IMR-90 (cell line): Measurements from ENCODE around the gene CDRT4. TPM values are rescaled to one million over a fixed set of nuclear protein-coding genes. Genes with fewer than 3 reads are reported as not detected.

Source experiments
- ATAC-seq: fragments of 200-7000 bp; cut with Tn5 transposase; 2 replicates; pipeline ENCODE4 v1.9.1; 2020; ENCODE audit warnings: low read depth, mild to moderate bottlenecking, moderate library complexity
- BruUV-seq: library from RNA; stranded (reverse); fragments of 400-500 nt; replicated peaks from 2 replicates; lab custom pipeline; 2021; lab: Mats Ljungman, UMichigan
- CTCF ChIA-PET: fragments of 300-600 bp; formaldehyde crosslinking; extraction: SDS; loops from one replicate; lab custom pipeline; 2021; ENCODE audit warnings: antibody characterized with exemption; lab: Yijun Ruan, JAX
- POLR2A ChIA-PET: fragments of 300-600 bp; sonication (Branson Sonifier 250); formaldehyde crosslinking; loops from one replicate; lab custom pipeline; 2022; ENCODE audit warnings: antibody characterized with exemption; ENCODE audit not compliant: unreplicated experiment; lab: Charles Lee
- DNase-seq: peaks from one replicate; pipeline ENCODE4 v3.0.0; 2013
- H2AFZ ChIP-seq: replicated peaks from 2 replicates; pipeline ENCODE3; 2013; ENCODE audit warnings: low read length, mild to moderate bottlenecking; ENCODE audit not compliant: poor library complexity
- H2AK5ac ChIP-seq: 2 replicates; pipeline ENCODE4 v1.6.1; 2013; ENCODE audit warnings: low read depth, low read length, inconsistent platforms
- H2AK9ac ChIP-seq: replicated peaks from 2 replicates; pipeline ENCODE3; 2013; ENCODE audit warnings: mild to moderate bottlenecking, low read depth, low read length, moderate library complexity; ENCODE audit not compliant: poor library complexity
- H2BK120ac ChIP-seq: 2 replicates; pipeline ENCODE4 v1.6.1; 2013; ENCODE audit warnings: low read depth, low read length, inconsistent platforms
- H2BK15ac ChIP-seq: 3 replicates; pipeline ENCODE4 v1.6.1; 2013; ENCODE audit warnings: low read depth, low read length, inconsistent platforms
- H2BK20ac ChIP-seq: 2 replicates; pipeline ENCODE4 v1.6.1; 2013; ENCODE audit warnings: low read depth, mild to moderate bottlenecking, inconsistent platforms, low read length, moderate library complexity
- H2BK5ac ChIP-seq: 2 replicates; pipeline ENCODE4 v1.6.1; 2013; ENCODE audit warnings: mild to moderate bottlenecking, low read depth, low read length, inconsistent platforms; ENCODE audit not compliant: poor library complexity, severe bottlenecking
- H3K14ac ChIP-seq: replicated peaks from 2 replicates; pipeline ENCODE4 v1.6.1; 2013; ENCODE audit warnings: low read depth, low read length, inconsistent platforms
- H3K18ac ChIP-seq: 2 replicates; pipeline ENCODE4 v1.6.1; 2013; ENCODE audit warnings: low read depth, low read length, control low read depth
- H3K23ac ChIP-seq: 2 replicates; pipeline ENCODE4 v1.6.1; 2013; ENCODE audit warnings: low read depth, low read length, inconsistent platforms
- H3K27ac ChIP-seq: 2 replicates; pipeline ENCODE4 v1.5.1; 2013; ENCODE audit warnings: mild to moderate bottlenecking, control low read depth, low read length; ENCODE audit not compliant: insufficient read depth
- H3K27me3 ChIP-seq: 2 replicates; pipeline ENCODE4 v1.6.1; 2013; ENCODE audit warnings: low read length; ENCODE audit not compliant: control insufficient read depth, insufficient read depth
- H3K36me3 ChIP-seq: 2 replicates; pipeline ENCODE4 v1.6.1; 2013; ENCODE audit warnings: low read length, mixed read lengths; ENCODE audit not compliant: control insufficient read depth, insufficient read depth
- H3K4ac ChIP-seq: 2 replicates; pipeline ENCODE4 v1.6.1; 2013; ENCODE audit warnings: low read depth, low read length, inconsistent platforms
- H3K4me1 ChIP-seq: 2 replicates; pipeline ENCODE4 v1.6.1; 2013; ENCODE audit warnings: low read length, mixed read lengths; ENCODE audit not compliant: control insufficient read depth, insufficient read depth
- H3K4me2 ChIP-seq: 2 replicates; pipeline ENCODE4 v1.6.1; 2013; ENCODE audit warnings: low read depth, mild to moderate bottlenecking, control low read depth, low read length, moderate library complexity
- H3K4me3 ChIP-seq: 2 replicates; pipeline ENCODE4 v1.5.1; 2013; ENCODE audit warnings: low read depth, mild to moderate bottlenecking, control low read depth, low read length, moderate library complexity; ENCODE audit not compliant: insufficient read depth
- H3K56ac ChIP-seq: 2 replicates; pipeline ENCODE4 v1.6.1; 2013; ENCODE audit warnings: low read length, inconsistent platforms; ENCODE audit not compliant: insufficient read depth; ENCODE audit errors: extremely low read depth
- H3K79me1 ChIP-seq, 2 experiments: 2 replicates each; pipeline ENCODE4 v1.6.1; 2013; ENCODE audit warnings: low read length in 2 of 2, inconsistent platforms in 1 of 2, low read depth in 1 of 2
- H3K9ac ChIP-seq: 2 replicates; pipeline ENCODE4 v1.6.1; 2013; ENCODE audit warnings: low read depth, low read length, control low read depth
- H3K9me1 ChIP-seq: 2 replicates; pipeline ENCODE4 v1.6.1; 2013; ENCODE audit warnings: low read length, inconsistent platforms; ENCODE audit not compliant: insufficient read depth
- H3K9me3 ChIP-seq: 2 replicates; pipeline ENCODE4 v1.6.1; 2013; ENCODE audit warnings: low read length; ENCODE audit not compliant: control insufficient read depth, insufficient read depth
- H4K20me1 ChIP-seq: 2 replicates; pipeline ENCODE4 v1.6.1; 2013; ENCODE audit warnings: low read length, inconsistent platforms; ENCODE audit not compliant: insufficient read depth
- H4K5ac ChIP-seq: 2 replicates; pipeline ENCODE4 v1.6.1; 2013; ENCODE audit warnings: mild to moderate bottlenecking, low read depth, low read length, control low read depth
- H4K8ac ChIP-seq, 2 experiments: 2 replicates each; pipeline ENCODE4 v1.6.1; 2013; ENCODE audit warnings: low read depth in 2 of 2, low read length in 2 of 2, control low read depth in 1 of 2, inconsistent platforms in 1 of 2
- H4K91ac ChIP-seq: 2 replicates; pipeline ENCODE4 v1.6.1; 2013; ENCODE audit warnings: low read depth, low read length, inconsistent platforms; ENCODE audit not compliant: insufficient read depth
- BHLHE40 ChIP-seq: fragments of 150-350 bp; IDR thresholded peaks from 2 replicates; pipeline ENCODE4 v1.6.1; 2016; ENCODE audit warnings: mild to moderate bottlenecking, low read depth, low read length
- CEBPB ChIP-seq: IDR thresholded peaks from 2 replicates; pipeline ENCODE4 v1.6.1; 2012; ENCODE audit warnings: low read depth, low read length, improper control_type of control experiment
- CHD1 ChIP-seq: IDR thresholded peaks from 2 replicates; pipeline ENCODE4 v1.6.1; 2012; ENCODE audit warnings: low read depth, low read length, improper control_type of control experiment
- FOS ChIP-seq: fragments of 150-350 bp; IDR thresholded peaks from 2 replicates; pipeline ENCODE4 v1.6.1; 2016; ENCODE audit warnings: low read depth, low read length
- MAFK ChIP-seq: IDR thresholded peaks from 2 replicates; pipeline ENCODE4 v1.6.1; 2012; ENCODE audit warnings: low read depth, low read length, improper control_type of control experiment
- MAZ ChIP-seq: IDR thresholded peaks from 2 replicates; pipeline ENCODE4 v1.6.1; 2012; ENCODE audit warnings: low read depth, mild to moderate bottlenecking, low read length, improper control_type of control experiment, moderate library complexity, borderline replicate concordance
- MXI1 ChIP-seq: IDR thresholded peaks from 2 replicates; pipeline ENCODE4 v1.6.1; 2012; ENCODE audit warnings: low read depth, mild to moderate bottlenecking, low read length, moderate library complexity, borderline replicate concordance
- NFE2L2 ChIP-seq: fragments of 150-350 bp; IDR thresholded peaks from 2 replicates; pipeline ENCODE4 v1.6.1; 2016; ENCODE audit warnings: low read depth, mild to moderate bottlenecking, low read length
- POLR2A ChIP-seq: IDR thresholded peaks from 2 replicates; pipeline ENCODE4 v1.6.1; 2012; ENCODE audit warnings: mild to moderate bottlenecking, low read depth, low read length
- RAD21 ChIP-seq: IDR thresholded peaks from 2 replicates; pipeline ENCODE4 v1.6.1; 2012; ENCODE audit warnings: low read length, improper control_type of control experiment
- RCOR1 ChIP-seq: IDR thresholded peaks from 2 replicates; pipeline ENCODE4 v1.6.1; 2012; ENCODE audit warnings: mild to moderate bottlenecking, low read length, improper control_type of control experiment; ENCODE audit not compliant: insufficient replicate concordance
- RFX5 ChIP-seq: IDR thresholded peaks from 2 replicates; pipeline ENCODE4 v1.8.0; 2012; ENCODE audit warnings: low read depth, mild to moderate bottlenecking, low read length, moderate library complexity
- SMC3 ChIP-seq: fragments of 150-350 bp; IDR thresholded peaks from 2 replicates; pipeline ENCODE4 v1.6.1; 2016; ENCODE audit warnings: low read depth, mild to moderate bottlenecking, antibody characterized with exemption, low read length, moderate library complexity
- WGBS, 2 experiments: methylation state at CpG; one replicate each; pipeline versions ENCODE4 v1.1.5 to v1.1.7; 2013; ENCODE audit warnings: missing lambda C conversion rate in 2 of 2; ENCODE audit not compliant: insufficient read length in 1 of 2; ENCODE audit errors: extremely low coverage in 2 of 2; 5-methylcytosine and 5-hydroxymethylcytosine counted together
- dilution Hi-C: fragments of 300-500 bp; cut with HindIII; formaldehyde crosslinking; loops from one replicate; pipeline ENCODE4 v1.14.3; 2018; ENCODE audit warnings: low sequenced_read_pairs; ENCODE audit not compliant: unreplicated experiment
- in situ Hi-C: fragments of 300-500 bp; cut with MboI; formaldehyde crosslinking; loops from 3 replicates; pipeline ENCODE4 v1.14.3; 2019; ENCODE audit warnings: low sequenced_read_pairs, inconsistent platforms, mixed read lengths
- intact Hi-C: fragments of 100-400 bp; cut with micrococcal nuclease; formaldehyde crosslinking; loops from 2 replicates; pipeline ENCODE4 v1.10.0; 2022
- polyA plus RNA-seq, 3 experiments: library from polyadenylated mRNA; depleted of rRNA; stranded (reverse); fragments of >200 nt; gene quantifications; 2 replicates each; pipeline ENCODE4 v1.2.3, GENCODE V29; 2012; ENCODE audit warnings: low replicate concordance in 1 of 3
- total RNA-seq: library from RNA; depleted of rRNA; stranded (reverse); fragments of >200 nt; gene quantifications from 2 replicates; pipeline ENCODE4 v1.2.3, GENCODE V29; 2012
- TF ChIP-seq, protein P1 (sequence below): conservative IDR thresholded peaks from 2 replicates; pipeline ENCODE4 v1.5.1; 2012; ENCODE audit warnings: mild to moderate bottlenecking, low read depth, low read length, improper control_type of control experiment
- TF ChIP-seq, protein P2 (sequence below): fragments of 150-350 bp; IDR thresholded peaks from 2 replicates; pipeline ENCODE4 v1.6.1; 2016; ENCODE audit warnings: low read depth, mild to moderate bottlenecking, low read length, moderate library complexity, borderline replicate concordance
- TF ChIP-seq, protein P3 (sequence below): fragments of 150-350 bp; IDR thresholded peaks from 2 replicates; pipeline ENCODE4 v1.6.1; 2017; ENCODE audit warnings: mild to moderate bottlenecking, antibody characterized with exemption, low read length, low read depth

Gene CDRT4
- total and polyA plus RNA-seq, 2 of the 4 experiments (the other 2 are of a cell fraction), result 0.90 to 3.7 TPM

DNA sequence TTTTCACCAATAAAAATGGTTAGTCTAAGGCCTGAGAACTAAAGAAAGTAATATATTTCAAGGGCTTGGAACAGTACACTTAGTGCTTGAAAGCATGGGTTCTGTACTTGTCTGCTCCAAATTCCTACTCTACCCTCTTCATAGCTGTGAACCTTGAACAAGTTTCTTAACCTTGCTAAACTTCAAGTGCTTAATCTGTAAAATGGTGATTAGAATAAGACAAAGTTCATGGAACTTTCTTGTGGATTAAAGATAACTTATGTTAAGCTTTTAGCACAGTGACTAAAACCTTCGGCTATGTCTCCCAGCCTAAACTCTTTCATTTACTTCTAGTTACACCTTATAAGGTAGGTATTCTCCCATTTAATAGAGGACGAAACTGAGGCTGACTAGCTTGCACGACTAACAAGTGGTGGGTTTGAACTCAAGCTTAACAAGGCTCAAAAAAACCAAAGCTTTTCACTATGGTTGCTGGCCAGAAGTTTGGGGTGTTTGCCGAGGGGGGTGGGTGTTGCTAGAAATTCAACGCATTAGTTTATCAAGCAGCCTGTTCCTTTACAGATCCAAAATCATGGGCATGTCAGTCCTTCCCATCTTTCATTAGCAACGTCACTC lies 28.8 kb downstream of the CDRT4 start:
- H4K91ac ChIP-seq, result no peak overlapping the region
- H2BK20ac ChIP-seq, result no peak overlapping the region
- H3K27me3 ChIP-seq, result no peaks in the 10 kb centered on the region
- dilution Hi-C loops (no loop called here), intact Hi-C loops (no loop called here), in situ Hi-C loops (loop anchor here (10.0 kb wide), 1 partner anchor 174 kb away; the partner anchor contains the start of gene PMP22)
- H3K18ac ChIP-seq, result no peak overlapping the region
- ATAC-seq (no peak), DNase-seq (no peak)
- no peak overlapping the region for H3K4me2 ChIP-seq
- no peak overlapping the region for H3K56ac ChIP-seq
- no peak overlapping the region for H3K14ac ChIP-seq
- no peak overlapping the region for H3K4ac ChIP-seq
- H3K9ac ChIP-seq, result no peak overlapping the region
- no CpG with 5 or more reads among the region's 6 CpGs for WGBS, 2 experiments
- peaks cover 7% of the 10 kb centered on the region for H3K9me1 ChIP-seq
- H2BK15ac ChIP-seq, result no peak overlapping the region
- no peaks in the 10 kb centered on the region for H3K79me1 ChIP-seq
- ChIA-PET CTCF (no interaction called here), POLR2A (no interaction called here)
- no peak overlapping the region for H2AK5ac ChIP-seq
- H2AFZ ChIP-seq, result no peak overlapping the region
- no TSS peak for BruUV-seq
- no peak overlapping the region for H3K4me3 ChIP-seq
- no peak overlapping the region for H3K27ac ChIP-seq
- H2BK5ac ChIP-seq, result no peak overlapping the region
- no peak overlapping the region for H2BK120ac ChIP-seq
- peaks cover 4% of the 10 kb centered on the region; the same call in 1 of the 2 replicates for H4K20me1 ChIP-seq
- no peak overlapping the region for H4K8ac ChIP-seq
- peaks cover 17% of the 10 kb centered on the region for H3K4me1 ChIP-seq
- TF ChIP-seq SMC3 (no peak), CEBPB (no peak), MXI1 (no peak), MAZ (no peak), RCOR1 (no peak), RFX5 (no peak), MAFK (no peak), CHD1 (no peak), FOS (no peak), BHLHE40 (no peak), RAD21 (no peak), POLR2A (no peak), NFE2L2 (no peak)
- TF ChIP-seq, protein P1, sequence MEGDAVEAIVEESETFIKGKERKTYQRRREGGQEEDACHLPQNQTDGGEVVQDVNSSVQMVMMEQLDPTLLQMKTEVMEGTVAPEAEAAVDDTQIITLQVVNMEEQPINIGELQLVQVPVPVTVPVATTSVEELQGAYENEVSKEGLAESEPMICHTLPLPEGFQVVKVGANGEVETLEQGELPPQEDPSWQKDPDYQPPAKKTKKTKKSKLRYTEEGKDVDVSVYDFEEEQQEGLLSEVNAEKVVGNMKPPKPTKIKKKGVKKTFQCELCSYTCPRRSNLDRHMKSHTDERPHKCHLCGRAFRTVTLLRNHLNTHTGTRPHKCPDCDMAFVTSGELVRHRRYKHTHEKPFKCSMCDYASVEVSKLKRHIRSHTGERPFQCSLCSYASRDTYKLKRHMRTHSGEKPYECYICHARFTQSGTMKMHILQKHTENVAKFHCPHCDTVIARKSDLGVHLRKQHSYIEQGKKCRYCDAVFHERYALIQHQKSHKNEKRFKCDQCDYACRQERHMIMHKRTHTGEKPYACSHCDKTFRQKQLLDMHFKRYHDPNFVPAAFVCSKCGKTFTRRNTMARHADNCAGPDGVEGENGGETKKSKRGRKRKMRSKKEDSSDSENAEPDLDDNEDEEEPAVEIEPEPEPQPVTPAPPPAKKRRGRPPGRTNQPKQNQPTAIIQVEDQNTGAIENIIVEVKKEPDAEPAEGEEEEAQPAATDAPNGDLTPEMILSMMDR, result no peak
- TF ChIP-seq, protein P2, sequence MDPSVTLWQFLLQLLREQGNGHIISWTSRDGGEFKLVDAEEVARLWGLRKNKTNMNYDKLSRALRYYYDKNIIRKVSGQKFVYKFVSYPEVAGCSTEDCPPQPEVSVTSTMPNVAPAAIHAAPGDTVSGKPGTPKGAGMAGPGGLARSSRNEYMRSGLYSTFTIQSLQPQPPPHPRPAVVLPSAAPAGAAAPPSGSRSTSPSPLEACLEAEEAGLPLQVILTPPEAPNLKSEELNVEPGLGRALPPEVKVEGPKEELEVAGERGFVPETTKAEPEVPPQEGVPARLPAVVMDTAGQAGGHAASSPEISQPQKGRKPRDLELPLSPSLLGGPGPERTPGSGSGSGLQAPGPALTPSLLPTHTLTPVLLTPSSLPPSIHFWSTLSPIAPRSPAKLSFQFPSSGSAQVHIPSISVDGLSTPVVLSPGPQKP, result no peak
- TF ChIP-seq, protein P3, sequence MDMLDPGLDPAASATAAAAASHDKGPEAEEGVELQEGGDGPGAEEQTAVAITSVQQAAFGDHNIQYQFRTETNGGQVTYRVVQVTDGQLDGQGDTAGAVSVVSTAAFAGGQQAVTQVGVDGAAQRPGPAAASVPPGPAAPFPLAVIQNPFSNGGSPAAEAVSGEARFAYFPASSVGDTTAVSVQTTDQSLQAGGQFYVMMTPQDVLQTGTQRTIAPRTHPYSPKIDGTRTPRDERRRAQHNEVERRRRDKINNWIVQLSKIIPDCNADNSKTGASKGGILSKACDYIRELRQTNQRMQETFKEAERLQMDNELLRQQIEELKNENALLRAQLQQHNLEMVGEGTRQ, result no peak
- H3K23ac ChIP-seq, result no peak overlapping the region
- no peaks in the 10 kb centered on the region for H3K9me3 ChIP-seq
- H2AK9ac ChIP-seq, result no peak overlapping the region
- H4K5ac ChIP-seq, result no peak overlapping the region
- H3K36me3 ChIP-seq, result peaks cover 3% of the 10 kb centered on the region; the same call in 1 of the 2 replicates
